ENCODE results near the gene PIGC.
A peak's percentile ranks its signal among the peaks of the same experiment; 100 is the strongest.

The PIGC gene

DNA sequence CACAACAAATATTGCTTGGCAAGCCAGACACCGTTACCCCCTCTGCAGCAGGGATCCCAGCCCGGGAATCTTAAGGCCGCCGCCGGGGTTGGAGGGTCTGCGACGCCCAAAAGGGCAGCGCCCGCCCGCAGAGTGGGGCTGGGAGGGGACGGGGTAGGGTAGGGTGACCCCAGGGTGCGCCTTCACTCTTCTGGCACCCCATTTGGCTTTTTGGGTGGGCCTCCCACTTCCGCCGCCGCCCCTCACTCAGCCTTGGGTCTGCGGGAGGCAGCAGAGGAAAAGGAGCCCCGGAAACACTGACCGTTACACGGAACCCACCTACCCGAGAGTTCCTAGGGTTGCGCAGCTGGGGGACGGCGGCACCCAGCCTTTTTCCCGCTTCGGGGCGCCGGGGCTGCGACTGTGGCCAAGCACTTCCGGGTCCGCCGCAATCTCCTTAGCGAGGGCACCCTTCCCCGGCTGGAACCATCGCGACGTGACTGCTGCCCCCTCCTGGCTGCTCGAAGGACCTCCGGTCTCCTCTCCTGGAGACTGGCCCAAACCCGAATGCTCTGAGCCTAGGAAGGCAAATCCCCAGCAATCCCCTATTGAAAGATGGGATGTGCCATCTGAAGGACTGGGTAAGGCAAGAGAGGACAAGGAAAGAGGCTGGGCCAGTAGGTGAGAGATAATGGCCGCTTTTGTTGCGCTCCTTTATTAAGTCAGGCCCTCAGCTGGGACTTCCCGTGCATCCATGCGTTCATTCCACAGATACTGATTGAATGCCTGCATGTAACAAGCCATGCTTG is at the start of gene PIGC:
Gene PIGC (minus strand): TSS at position 404 of the 788 bp plus-strand sequence. CDS start 1,447 bp downstream, outside the sequence.
- peak; percentile 89 to 90 for DNase-seq

DNA sequence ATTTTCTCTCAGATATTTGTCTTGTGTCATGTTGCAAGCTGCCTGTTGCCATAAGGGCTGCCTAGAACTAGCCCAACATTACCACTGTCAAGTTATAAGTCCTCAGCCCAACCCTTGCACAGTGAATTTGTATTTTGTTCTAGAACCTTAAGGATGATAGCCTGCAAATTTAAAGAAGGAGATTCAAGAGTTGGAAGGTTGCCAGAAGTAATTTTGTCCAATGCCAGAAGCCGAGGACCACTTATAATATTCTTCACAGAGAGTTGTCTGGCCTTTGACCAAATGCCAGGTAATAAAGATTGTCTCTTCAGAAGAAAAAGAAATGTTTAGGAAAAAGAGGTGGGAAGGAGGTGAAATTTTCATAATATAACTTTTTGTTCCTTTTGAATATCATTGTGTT is 48.6 kb upstream of the PIGC start:
- DNase-seq: no peak

DNA sequence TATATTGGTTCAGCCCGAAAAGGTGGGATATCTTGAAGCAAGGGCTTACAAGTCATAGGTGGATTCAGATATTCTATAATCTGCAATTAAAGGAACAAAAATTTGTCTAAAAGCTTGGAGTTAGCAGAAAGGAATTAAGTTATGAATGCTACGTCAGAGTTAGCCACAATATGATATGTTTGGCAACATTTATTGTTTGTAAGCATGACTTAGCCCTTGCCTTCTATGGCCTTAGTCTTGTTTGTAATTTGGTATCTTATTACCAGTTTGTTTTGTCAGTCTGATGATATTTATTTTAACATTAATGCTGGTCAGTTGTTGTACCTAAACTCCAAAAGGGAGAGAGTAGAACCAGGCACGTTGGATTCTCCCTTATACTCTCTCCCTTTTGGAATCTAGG is 46.0 kb upstream of the PIGC start:
- DNase-seq: no peak

DNA sequence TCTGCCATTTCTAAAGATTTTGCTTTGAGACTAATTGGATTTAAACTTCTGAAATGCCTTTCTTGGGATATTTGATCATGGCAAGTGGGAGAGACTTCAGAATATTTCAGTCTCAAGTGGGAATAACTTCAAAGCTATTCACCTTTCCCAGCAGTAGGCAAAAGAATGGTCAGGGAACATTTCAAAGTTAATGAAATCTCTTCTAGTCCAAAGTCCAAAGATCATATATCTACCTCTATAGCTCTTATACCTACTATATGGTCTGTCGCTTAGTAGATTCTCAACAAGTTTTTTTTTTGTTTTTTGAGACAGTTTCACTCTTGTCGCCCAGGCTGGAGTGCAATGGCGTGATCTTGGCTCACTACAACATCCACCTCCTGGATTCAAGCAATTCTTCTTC is 44.5 kb upstream of the PIGC start:
- DNase-seq: no peak

DNA sequence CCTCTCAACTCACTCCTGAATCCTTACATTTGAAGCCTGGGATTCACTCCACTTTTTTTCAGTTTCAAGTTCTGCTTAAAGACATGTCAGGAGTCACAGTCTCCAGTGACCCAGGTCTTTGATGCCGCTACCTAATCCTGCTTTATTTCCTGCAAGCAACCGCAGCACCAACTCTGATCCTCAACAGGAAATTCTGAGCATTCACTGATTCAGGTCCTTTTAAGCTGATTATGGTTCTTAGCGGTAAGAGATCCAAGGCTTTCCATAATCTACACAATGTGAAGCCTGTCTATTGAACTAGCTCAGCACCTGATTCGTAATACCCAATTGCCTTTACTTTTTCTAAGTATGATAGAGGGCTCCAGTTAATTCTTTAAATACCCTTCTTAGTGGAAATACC is 43.7 kb upstream of the PIGC start:
- DNase-seq: no peak

DNA sequence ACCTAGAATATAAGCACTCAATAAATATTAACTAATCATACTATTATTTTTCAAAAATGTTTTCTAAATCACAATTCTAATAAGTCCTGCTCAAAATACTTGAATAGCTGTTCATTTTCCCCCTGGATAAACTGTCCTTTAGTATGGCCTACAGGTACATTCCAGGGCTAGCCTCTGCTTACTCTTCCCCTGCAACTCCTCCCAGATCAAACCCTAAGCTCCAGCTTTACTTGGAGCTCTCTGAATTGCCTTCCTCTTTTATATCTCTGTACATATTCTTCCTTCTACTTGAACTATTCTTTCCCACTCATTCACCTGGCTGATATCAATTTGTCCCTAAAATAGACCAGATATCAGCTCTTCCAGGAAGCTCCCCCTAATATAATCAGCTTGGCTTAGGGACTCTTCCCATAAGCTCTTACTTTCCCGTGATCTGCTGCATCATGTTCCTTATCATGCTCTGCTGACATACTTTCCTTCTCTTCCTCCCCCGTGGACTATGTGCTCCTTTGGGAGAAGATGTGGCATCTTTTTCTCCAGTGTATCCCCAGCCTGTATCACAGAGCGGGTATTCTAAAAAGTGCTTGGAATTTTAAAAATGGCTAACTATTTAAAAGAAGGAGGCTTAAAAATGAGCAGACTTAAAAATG is 43.1 kb upstream of the PIGC start:
- no peak for DNase-seq

DNA sequence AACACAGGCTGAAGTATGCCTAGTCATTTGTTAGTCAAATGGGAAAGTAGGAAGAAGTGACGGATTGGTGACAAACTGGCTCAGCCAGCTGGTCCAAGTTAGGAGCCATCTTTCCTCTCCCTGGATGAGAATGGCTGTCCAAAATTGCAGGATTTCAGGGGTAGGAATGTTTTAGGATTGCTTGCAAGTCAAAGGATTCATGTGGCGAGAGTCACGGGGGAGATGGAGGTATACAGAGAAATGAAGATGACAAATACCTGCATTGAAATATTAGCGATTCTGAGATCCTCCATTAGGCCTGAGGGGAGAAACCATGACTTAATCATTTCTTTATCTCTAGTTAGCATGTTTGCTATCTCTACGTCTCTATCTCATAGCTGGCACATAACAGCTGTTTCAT is 41.8 kb upstream of the PIGC start:
- no peak for DNase-seq

DNA sequence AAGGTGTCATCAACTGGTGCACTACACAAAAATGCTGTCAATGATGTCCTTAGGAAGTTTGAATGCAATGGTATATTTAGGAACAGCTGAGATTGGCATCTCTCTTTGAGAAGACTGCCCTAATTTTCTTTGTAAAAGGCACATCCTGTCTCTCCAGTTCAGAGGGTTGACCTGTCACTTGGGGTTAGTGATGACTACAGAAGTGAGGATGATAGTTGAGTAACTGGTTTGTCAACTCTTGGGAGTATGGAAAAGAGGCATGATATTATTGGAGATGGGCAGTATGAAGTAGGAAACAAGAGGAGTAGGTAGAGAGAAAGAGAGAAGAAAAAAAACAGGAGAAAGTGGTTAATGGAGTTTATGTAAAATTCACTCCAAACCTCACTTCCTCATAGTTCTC is 40.4 kb upstream of the PIGC start:
- DNase-seq: no peak

DNA sequence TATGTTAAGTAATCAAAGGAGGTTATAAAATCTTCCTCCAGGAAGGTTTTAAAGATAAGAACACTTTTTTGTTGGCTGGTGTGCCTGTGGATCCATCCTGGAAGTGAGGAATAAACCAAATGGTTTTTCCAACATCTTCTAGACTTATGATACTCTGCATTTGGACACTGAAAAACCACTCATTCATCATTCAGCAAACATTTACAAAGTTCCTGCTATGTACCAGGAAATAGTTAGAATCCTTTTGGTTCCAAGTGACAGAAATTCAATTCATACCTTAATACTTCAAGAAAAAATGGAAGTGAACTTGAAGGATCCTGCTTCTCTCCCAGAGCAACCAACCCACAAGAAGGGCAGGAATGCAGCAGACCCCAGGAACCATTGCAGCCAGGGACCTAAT is 39.6 kb upstream of the PIGC start:
- DNase-seq: no peak

DNA sequence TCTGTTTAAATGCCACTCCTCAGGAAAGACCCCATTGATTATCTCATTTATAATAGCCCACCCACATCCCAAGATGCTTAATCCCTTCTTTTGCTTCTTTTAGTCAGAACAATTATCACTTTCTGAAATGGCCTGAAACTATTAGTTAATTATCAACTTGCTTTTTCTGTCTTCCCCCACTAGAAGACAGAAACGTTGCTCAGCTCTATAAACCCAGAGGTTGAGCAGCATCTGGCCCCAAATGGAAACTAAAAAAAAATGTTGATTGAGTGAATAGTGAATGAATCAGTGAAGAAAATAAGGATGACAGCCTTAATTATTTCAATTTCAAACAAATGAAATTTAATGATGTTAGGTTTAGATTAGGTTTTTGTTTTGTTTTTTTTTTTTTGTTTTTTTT is 38.2 kb upstream of the PIGC start:
- no peak for DNase-seq

DNA sequence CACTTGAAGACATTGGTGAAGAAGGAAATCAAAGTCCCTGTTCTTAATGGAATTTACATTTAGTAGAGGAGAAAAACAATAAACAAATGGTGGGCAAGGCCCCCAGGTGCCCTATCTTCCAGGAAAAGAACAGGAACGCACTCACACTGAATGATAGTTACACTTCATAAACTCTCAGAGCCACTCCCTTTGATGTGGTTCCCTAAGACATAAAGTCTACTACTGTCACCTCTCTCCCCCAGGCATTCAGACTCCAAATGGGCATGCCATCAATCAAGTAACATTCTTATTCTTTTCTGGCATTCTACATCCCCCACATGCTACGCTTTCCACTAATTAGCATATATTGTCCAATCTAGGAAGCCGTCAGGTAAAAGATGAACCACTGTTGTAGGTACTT is 36.6 kb upstream of the PIGC start:
- no peak for DNase-seq

DNA sequence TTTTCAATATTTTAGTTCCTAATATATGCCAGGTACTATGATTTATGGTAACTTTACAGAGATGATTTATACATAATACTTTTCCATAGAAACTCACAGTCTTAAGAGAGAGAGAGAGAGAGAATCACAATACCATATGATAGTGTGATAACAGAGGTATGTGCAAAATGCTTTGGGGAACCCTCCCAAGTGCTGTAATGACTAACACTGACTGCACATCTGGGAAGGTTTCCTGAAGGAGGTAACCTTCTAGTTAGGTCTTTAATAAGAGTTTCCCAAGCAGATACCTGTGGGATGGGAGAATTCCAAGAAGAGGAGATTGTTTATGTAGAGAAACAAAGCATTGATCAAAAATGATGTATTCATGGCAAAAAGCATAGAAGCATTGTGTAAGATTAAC is 34.6 kb upstream of the PIGC start:
- DNase-seq: no peak

DNA sequence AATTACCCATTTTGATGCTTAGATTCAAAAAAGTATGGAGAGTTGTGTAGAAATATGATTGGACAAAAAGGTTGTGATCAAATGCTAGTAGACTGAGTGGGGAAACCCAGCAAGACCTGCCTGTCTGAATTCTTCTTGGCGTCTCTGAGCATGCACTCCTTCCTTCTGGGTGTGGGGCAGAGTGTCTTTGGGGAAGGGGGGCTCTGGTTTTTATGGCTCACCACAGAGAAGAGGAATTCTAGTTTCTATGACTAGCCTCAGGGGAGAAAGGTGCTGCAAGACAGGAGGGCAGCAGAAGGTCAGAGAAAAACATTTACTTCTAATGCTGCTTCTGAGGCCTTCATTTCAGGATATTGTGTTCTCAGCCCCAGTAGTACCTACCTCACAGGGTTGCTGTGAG is 33.9 kb upstream of the PIGC start:
- no peak for DNase-seq

DNA sequence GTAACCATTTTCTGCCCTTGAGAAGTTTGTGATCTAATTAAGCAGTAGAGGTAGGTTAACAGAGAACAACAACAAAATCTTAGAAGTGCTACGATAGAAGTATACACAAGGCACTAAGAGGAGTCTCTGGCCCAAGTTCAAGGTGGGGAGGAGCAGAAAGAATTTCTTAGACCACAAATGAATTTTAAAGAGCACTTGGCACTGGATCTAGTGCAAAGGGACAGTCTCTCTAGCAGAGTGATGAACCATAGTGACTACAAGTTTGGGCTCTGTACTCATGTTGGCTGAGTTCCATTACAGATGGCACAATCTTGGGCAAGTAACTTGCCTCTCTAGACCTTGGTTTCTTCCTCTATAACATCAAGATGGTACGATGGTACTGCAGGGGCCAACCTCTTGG is 33.3 kb upstream of the PIGC start:
- no peak for DNase-seq

DNA sequence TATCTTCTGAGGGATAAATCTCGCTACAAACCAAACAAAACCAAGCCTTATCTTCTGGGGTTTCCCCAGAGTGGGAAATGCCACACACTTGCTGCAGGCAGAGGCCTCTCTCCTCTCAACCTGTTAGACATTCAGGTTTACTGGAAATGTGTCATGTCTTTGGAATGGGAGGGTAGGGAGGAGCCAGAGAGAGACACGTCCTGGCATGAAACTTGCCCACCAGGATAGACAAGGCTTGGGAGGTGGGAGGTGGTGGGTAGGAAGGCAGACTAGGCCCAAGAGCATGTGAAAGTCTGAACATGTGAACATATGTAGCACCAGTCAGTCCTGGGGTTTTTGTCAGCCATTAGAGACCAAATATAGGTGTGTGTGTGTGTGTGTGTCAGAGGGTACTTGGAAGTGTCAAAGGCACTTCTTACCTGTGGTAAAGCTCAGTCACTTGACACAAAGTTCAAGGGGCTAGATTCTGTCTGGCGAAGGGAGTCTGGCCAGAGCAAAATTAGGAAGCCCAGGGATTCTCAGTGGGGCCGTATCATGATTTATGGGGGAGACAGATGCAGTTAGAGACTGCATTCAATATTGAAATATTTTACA is 32.4 kb upstream of the PIGC start:
- no peak for DNase-seq

DNA sequence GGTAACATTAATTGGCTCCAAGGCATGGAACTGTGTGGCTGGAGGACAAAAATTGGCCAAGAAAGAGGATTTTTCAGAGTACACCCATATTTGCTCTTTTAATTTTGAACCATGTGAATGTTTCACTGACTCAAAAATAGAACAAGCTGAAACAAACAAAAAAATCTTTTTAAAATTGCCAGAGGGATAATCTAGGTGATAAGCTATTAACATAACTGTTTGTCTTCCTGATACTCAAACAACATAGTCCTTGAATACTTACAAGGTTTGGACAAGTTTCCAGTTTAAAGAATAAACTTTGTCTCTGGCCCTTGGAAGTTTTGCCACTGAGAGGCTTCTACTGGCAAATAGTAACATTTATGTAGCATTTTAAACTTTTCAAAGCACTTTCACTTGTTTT is 30.0 kb upstream of the PIGC start:
- no peak for DNase-seq

DNA sequence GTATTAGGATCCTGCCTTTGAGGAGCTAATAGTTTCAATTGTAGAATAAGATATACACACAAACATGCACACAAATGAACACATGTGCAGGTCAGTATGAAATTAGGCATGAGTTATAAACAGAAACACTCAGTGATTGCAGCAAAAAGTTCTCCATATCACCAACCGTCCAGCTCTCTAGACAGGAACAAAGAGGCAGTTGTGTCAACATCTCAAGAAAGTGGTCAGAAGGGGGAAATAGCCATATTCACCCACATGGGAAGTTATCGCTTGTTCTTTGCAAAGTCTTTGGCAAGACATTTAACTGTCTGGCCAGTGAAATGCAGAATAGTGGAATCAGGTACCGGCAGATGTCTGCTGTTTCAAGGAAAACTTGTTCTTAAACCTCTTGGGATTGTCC is 29.4 kb upstream of the PIGC start:
- no peak for DNase-seq

DNA sequence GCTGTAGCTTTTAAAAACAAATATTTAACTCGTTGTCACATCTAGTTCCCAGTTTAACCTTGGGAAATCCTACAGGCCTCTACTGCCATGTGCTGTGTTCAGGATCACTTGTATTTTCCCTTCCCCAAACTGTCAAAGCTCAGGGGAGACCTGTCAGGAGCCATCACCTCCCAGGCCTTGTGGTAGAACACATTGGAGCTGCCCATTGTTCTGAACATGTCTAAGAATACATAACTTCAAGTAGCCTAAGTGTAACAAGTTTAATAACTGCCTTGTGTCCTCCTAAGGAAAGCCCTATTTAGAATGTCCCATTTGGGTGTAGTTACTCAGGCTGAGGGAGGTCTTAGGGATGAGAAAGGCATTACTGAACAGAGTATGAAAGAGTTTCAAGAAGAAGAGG is 28.6 kb upstream of the PIGC start:
- no peak for DNase-seq

DNA sequence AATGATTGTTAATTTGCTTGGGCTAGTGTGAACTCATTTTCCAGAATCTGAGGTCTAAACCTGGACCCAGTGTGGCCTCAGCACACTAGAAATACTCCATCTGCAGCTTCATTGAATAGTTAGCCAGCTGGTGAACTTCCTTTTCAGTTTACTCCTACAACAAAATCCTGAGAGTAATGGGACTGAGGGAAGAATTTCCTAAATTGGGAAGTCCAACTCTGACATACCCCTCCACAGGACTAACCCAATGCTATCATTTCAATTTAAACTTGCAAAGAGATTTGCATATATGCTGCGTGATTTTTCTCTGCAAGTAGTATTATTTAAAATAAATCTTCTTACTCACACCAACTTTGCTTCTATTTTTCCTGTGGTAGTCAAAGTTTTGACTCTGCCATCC is 27.8 kb upstream of the PIGC start:
- DNase-seq: no peak

DNA sequence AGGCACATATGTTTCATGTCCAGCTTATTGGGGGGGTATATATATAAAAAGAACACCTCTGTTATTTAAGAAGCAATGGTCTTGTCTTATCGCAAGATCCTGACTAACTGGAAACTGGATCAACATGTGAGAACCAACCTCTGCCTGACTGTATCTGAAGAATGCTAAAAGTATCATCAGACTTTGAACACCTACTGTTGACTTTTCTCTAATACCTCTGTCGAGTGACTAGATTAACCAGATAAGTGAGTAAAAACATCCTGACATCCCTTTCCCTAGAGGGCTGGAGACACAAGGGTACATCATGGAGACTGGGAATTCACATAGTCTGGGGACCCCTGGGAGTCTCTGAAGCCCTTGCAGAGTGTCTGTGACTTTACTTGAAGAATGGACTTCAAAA is 26.3 kb upstream of the PIGC start:
- DNase-seq: no peak

DNA sequence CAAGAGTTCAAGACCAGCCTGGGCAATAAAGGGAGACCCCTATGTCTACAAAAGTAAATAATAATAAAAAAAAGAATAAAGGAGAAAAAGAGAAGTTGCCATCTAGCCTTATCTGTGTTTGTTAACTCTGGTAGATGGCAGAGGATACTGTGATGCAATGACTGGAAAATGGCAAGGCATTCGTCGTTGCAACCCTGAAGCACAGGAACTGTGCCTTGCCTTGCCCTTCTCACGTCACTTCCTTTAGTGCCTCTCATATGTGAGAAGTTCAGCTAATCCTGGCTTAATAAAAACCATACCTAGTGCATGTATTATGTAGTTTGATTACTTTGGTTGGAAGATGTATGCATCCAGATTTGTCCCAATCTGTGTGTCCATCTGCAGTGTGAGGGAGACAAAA is 25.8 kb upstream of the PIGC start:
- DNase-seq: no peak

DNA sequence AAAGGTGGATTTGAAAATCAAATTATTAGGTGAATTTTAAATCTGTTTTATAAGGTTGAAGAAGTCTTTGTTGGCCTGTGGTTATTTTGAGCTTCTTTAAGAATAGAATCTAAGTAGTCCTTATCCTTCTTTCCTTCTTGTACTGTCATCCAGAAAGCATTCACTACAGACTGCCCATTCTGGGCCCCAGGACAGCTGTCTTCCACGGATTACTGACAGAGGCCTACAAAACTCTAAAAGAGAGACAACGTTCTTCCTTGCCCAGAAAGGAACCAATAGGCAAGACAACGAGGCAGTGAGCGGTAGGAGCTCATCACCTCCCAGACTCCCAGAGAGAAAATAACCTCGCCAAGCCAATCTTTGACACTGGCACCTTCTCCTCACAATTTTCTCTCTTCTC is 24.4 kb upstream of the PIGC start:
- no peak for DNase-seq

DNA sequence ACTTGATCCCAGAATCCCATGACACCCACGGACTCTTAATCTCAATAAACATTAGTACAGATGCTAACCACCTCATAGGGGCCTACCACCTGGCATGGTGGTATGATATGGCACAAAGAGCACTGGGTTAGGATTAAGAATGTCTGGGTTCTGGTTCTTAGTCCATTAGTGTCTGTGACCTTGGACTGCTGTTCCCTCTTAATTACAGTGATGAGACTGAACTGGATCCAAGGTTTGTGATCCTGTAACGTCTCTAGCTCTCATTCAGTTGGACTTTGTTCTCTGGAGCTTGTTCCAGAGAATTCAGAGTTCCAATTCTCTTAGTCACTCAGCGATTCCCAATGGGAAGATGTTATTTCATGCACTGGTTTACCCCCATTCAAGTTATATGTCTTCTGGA is 23.6 kb upstream of the PIGC start:
- DNase-seq: no peak

DNA sequence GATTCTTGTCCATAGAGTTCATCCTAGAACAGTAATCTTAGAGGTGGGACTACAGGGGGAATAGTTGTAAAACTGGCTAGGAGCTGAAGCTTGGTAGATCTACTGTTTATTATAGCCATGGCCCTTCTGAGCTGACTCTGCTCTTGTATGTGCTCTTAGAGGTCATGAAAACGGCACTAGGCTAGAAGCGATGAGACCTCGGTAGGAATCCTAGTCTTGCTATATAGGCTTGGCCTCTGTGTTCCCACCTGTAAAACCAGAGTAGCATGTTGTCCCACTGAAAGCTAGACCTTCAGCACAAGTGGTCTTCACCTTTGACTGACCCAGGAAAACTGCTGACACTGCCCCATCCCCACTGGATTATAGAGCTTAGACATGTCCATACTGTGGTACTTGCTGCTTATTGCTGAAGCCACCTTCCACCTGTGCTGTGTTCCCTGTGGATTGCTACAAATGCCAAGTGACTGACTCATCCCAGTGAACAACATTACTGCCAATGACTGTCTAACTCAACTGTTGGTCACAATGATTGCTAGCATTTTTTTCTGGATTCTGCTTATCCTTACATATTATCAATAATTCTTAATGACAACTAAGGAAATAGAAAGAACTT is 23.0 kb upstream of the PIGC start:
- DNase-seq: no peak
